ENCODE data around the gene CREB3L1.
A peak's percentile ranks its signal among the peaks of the same experiment; 100 is the strongest.

CREB3L1 gene

GRCh38 chr11:46330563-46331281 is 53.3 kb downstream of the CREB3L1 start:
- DNase-seq, result no peak

GRCh38 chr11:46331282-46331984 is 54.0 kb downstream of the CREB3L1 start:
- DNase-seq, result no peak

- no peak for DNase-seq
These were observed 54.7 kb downstream of the CREB3L1 start for GRCh38 chr11:46332093-46332567.

GRCh38 chr11:46332568-46333393 is 55.3 kb downstream of the CREB3L1 start:
- no peak for DNase-seq

GRCh38 chr11:46333394-46333947 is 56.0 kb downstream of the CREB3L1 start:
- DNase-seq, result no peak

GRCh38 chr11:46334211-46334610 is 56.7 kb downstream of the CREB3L1 start:
- DNase-seq, result no peak

- DNase-seq, result no peak
These were observed 57.8 kb downstream of the CREB3L1 start for GRCh38 chr11:46335271-46335670.

- DNase-seq, result peak in 1 of 2 experiments; percentile 24
These were observed 58.6 kb downstream of the CREB3L1 start for GRCh38 chr11:46335890-46336562.

- no peak for DNase-seq
These were observed 59.2 kb downstream of the CREB3L1 start for GRCh38 chr11:46336563-46337180.

GRCh38 chr11:46337626-46338345 is 60.3 kb downstream of the CREB3L1 start:
- no peak for DNase-seq

GRCh38 chr11:46338636-46338987 is 61.1 kb downstream of the CREB3L1 start:
- DNase-seq, result no peak

- DNase-seq, result peak in 1 of 2 experiments; percentile 38
These were observed 61.7 kb downstream of the CREB3L1 start for GRCh38 chr11:46338988-46339666.

GRCh38 chr11:46339816-46340215 is 62.4 kb downstream of the CREB3L1 start:
- DNase-seq, result no peak

GRCh38 chr11:46341454-46341853 is 64.0 kb downstream of the CREB3L1 start:
- no peak for DNase-seq

- DNase-seq, result no peak
These were observed 64.8 kb downstream of the CREB3L1 start for GRCh38 chr11:46342239-46342638.

- DNase-seq, result no peak
These were observed 66.1 kb downstream of the CREB3L1 start for GRCh38 chr11:46343520-46343919.

- no peak for DNase-seq
These were observed 67.7 kb downstream of the CREB3L1 start for GRCh38 chr11:46345131-46345597.

- no peak for DNase-seq
These were observed 68.5 kb downstream of the CREB3L1 start for GRCh38 chr11:46345881-46346484.

GRCh38 chr11:46346886-46347636 is 69.6 kb downstream of the CREB3L1 start, which contains the start of gene DGKZ:
DGKZ (plus strand) TSS chr11:46347463; CDS start chr11:46347660, 197 bp downstream.
- DNase-seq, result peak; percentile 44 to 90
